NT2/D1 (cell line): ENCODE results near the gene ATP4B.

Experiments used
- DNase-seq: peaks from one replicate; pipeline ENCODE4 v3.0.0-alpha.2; 2011; ENCODE audit warnings: low read depth, low spot score
- H3K27me3 ChIP-seq: 2 replicates; pipeline ENCODE4 v1.6.0; 2011; ENCODE audit warnings: mild to moderate bottlenecking; ENCODE audit not compliant: insufficient read length, insufficient read depth
- H3K36me3 ChIP-seq: 2 replicates; pipeline ENCODE4 v1.6.1; 2011; ENCODE audit warnings: mild to moderate bottlenecking, low read length, mixed read lengths; ENCODE audit not compliant: insufficient read depth, insufficient read length
- H3K4me1 ChIP-seq: 2 replicates; pipeline ENCODE4 v1.5.1; 2011; ENCODE audit not compliant: insufficient read depth, insufficient read length
- H3K4me3 ChIP-seq: 2 replicates; pipeline ENCODE4 v1.5.1; 2011; ENCODE audit warnings: low read depth; ENCODE audit not compliant: insufficient read length
- H3K9ac ChIP-seq: 2 replicates; pipeline ENCODE4 v1.6.0; 2011; ENCODE audit warnings: low read depth; ENCODE audit not compliant: insufficient read length
- H3K9me3 ChIP-seq: 2 replicates; pipeline ENCODE4 v1.5.1; 2011; ENCODE audit warnings: mild to moderate bottlenecking, low read length; ENCODE audit not compliant: insufficient read depth
- SUZ12 ChIP-seq: IDR thresholded peaks from 2 replicates; pipeline ENCODE4 v1.6.1; 2011; ENCODE audit not compliant: insufficient read length, insufficient read depth; ENCODE audit errors: extremely low read depth
- YY1 ChIP-seq: IDR thresholded peaks from 2 replicates; pipeline ENCODE4 v1.6.1; 2011; ENCODE audit not compliant: insufficient read length, insufficient read depth
- ZNF274 ChIP-seq: IDR thresholded peaks from 2 replicates; pipeline ENCODE4 v1.6.1; 2011; ENCODE audit warnings: mild to moderate bottlenecking, low read depth, low read length

ATP4B gene

DNA sequence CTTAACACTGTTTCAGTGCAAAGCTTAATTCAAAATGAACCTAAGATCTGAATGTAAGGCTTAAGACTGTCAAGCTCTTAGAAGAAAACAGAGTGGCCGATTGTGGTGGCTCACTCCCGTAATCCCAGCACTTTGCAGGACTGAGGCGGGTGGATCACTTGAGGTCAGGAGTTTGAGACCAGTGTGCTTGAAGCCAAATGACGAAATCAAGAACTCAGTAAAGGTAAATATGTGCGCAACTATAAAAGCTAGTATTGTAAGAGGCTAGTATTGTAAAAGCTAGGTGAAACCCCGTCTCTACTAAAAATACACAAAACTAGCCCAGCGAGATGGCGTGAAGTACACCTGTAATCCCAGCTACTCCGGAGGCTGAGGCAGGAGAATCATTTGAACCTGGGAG, 12.7 kb downstream of the ATP4B start:
- Histone ChIP-seq H3K4me3 (no peak overlapping the region), H3K27me3 (no peaks in the 10 kb centered on the region), H3K36me3 (peaks cover 15% of the 10 kb centered on the region), H3K9ac (no peak overlapping the region), H3K4me1 (no peaks in the 10 kb centered on the region), H3K9me3 (no peaks in the 10 kb centered on the region)
- TF ChIP-seq ZNF274: no peak
- no peak for TF ChIP-seq SUZ12
- no peak for TF ChIP-seq YY1
- no peak for DNase-seq

DNA sequence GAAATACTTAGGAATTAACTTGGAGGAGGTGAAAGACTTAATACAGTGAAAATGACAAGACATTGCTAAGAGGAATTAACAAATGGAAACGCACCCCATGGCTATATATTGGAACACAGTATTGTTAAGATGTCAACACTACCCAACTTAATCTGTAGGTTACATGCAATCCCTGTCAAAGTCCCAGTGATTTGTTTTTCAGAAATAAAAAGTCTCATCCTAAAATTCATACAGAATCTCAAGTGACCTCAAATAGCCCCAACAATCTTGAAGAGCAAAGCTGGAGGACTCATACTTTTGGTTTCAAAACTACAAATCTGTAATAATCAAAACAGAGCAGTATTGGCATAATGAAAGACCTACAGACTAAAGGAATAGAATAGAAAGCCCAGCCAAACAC, 13.2 kb downstream of the ATP4B start:
- no peak overlapping the region for H3K9ac ChIP-seq
- no peaks in the 10 kb centered on the region for H3K9me3 ChIP-seq
- no peaks in the 10 kb centered on the region for H3K4me1 ChIP-seq
- no peak for DNase-seq
- no peaks in the 10 kb centered on the region for H3K27me3 ChIP-seq
- no peak for TF ChIP-seq SUZ12
- TF ChIP-seq YY1: no peak
- no peak for TF ChIP-seq ZNF274
- no peak overlapping the region for H3K4me3 ChIP-seq
- peaks cover 20% of the 10 kb centered on the region for H3K36me3 ChIP-seq

DNA sequence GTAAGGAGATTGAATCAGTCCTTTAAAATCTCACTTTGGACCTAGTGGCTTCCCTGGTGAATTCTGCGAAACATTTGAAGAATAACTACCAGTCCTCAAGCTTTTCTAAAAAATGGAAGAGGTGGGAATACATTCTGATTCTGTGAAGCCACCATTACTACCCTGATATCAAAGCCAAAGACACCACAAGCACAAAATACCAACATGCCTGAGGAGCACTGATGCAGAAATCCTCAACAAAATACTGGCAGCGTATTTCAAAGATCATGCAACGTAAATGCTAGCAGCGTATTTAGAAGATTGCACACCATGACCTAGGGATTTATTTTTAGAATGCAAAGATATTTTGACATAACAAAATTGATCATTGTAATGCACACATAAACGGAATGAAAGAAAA, 14.4 kb downstream of the ATP4B start:
- no peak for DNase-seq
- Histone ChIP-seq H3K4me3 (no peak overlapping the region), H3K9me3 (no peaks in the 10 kb centered on the region), H3K36me3 (peaks cover 30% of the 10 kb centered on the region), H3K4me1 (no peaks in the 10 kb centered on the region), H3K9ac (no peak overlapping the region), H3K27me3 (no peaks in the 10 kb centered on the region)
- TF ChIP-seq SUZ12 (no peak), ZNF274 (no peak), YY1 (no peak)

DNA sequence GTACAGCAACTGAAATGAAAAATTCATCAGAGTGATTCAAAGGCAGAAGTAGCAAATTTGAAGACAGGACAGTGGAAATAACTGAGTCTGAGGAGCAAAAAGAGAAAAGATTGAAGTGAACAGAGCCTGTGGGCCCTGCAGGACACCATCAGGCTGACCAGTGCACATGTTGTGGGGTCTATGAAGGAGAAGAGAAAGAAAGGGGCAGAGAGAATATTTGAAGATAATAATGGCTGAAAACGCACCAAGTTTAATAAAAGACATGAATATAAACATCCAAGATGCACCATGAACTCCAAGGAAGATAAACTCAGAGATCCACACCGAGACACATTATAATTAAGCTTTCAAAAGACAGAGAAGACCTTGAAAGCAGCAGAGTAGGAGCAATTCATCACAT, 15.4 kb downstream of the ATP4B start:
- H3K9me3 ChIP-seq: no peaks in the 10 kb centered on the region
- no peak overlapping the region for H3K9ac ChIP-seq
- H3K36me3 ChIP-seq: peaks cover 38% of the 10 kb centered on the region
- H3K4me1 ChIP-seq: no peaks in the 10 kb centered on the region
- no peak for DNase-seq
- H3K4me3 ChIP-seq: no peak overlapping the region
- TF ChIP-seq YY1 (no peak), ZNF274 (no peak), SUZ12 (no peak)
- no peaks in the 10 kb centered on the region for H3K27me3 ChIP-seq

DNA sequence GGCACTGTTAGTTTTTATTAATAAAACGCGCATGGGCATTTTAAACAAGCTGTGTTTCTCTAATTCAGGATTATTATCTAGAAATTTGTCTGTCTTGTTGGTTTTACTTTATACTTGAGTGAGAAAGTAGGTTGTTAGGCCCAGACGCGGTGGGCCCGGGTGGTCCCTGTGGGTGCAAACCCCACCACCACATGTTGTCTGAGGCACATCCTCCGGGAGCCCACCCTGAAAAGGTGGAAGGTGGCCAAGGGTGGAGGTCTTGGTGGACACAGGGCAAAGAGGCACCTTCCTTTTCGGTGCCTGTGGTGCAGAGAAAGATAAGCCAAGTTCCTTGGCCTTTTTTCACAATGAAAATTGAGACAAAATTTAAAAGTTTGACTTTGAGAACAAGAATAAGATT, 16.6 kb downstream of the ATP4B start:
- no peak for DNase-seq
- no peaks in the 10 kb centered on the region for H3K4me1 ChIP-seq
- H3K36me3 ChIP-seq: peaks cover 50% of the 10 kb centered on the region
- no peak overlapping the region for H3K9ac ChIP-seq
- no peaks in the 10 kb centered on the region for H3K9me3 ChIP-seq
- no peak overlapping the region for H3K4me3 ChIP-seq
- TF ChIP-seq SUZ12: no peak
- TF ChIP-seq YY1: no peak
- no peak for TF ChIP-seq ZNF274
- H3K27me3 ChIP-seq: no peaks in the 10 kb centered on the region

DNA sequence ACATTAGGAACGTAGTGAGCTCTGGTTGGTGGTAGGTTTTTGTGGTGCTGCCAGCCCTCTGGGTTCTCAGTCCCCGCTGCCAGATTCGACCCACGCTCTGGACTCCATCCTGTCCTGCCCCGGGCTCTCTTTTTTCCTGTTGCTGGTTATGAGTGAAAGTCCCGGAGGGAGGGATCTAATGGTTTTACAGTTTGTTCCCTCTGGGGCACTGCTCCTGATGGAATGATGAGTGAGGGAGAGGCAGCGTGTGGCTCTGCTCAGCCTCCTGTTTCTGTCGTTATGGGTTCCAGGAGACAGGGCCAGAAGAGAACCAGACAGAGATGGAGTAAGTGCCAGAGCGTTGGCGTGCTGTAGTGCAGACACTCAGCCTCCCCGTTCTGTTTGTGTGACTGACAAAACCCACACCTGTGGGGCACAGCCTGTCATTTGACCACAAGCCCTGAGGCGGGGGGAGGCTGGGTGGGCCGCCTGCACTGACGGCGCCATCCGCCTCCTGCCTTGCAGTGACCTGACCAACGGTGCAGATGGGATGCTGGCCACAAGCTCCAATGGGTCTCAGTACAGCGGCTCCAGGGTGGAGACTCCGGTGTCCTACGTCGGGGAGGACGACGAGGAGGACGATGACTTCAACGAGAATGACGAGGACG, 18.3 kb downstream of the ATP4B start:
- Histone ChIP-seq H3K27me3 (no peaks in the 10 kb centered on the region), H3K4me3 (no peak overlapping the region), H3K9me3 (no peaks in the 10 kb centered on the region), H3K4me1 (no peaks in the 10 kb centered on the region), H3K9ac (no peak overlapping the region), H3K36me3 (peaks cover 67% of the 10 kb centered on the region)
- no peak for TF ChIP-seq YY1
- no peak for TF ChIP-seq ZNF274
- TF ChIP-seq SUZ12: no peak
- DNase-seq: no peak

DNA sequence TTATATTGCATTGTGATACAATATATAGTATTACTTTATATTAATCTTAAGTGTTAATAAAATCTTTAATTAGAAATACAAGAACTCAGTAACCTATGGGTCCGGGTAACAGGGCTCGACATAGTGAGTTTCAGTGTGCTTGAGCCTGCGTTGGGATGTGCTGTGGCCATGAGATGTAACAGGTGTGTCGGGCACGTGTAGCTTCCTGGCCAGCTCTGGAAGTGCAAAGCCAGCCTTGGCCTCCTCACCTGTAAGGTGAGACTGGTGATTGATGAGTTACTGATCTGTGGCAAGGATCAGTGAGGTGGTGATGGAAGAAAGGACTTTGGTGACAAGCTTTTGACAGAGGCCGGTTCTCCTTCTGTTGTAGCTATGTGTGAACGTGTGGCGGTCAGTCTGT, 19.2 kb downstream of the ATP4B start:
- H3K9ac ChIP-seq: no peak overlapping the region
- no peak for TF ChIP-seq ZNF274
- no peak for TF ChIP-seq YY1
- TF ChIP-seq SUZ12: no peak

More for the DNA sequence above, 19.2 kb downstream of the ATP4B start:
- Histone ChIP-seq H3K36me3 (peaks cover 76% of the 10 kb centered on the region), H3K4me3 (no peak overlapping the region), H3K9me3 (no peaks in the 10 kb centered on the region), H3K4me1 (no peaks in the 10 kb centered on the region), H3K27me3 (no peaks in the 10 kb centered on the region)
- DNase-seq: no peak
